ENCODE measurements around the gene TRIM47. TPM values are rescaled to one million over a fixed set of nuclear protein-coding genes. Genes with fewer than 3 reads are reported as not detected.

TRIM47 gene
- polyA plus RNA-seq, 2 donors: 20.4 to 21.7 TPM

GRCh38 chr17:75909051-75909811, 30.9 kb upstream of the TRIM47 start:
- no peaks in the 10 kb centered on the region for H3K9me3 ChIP-seq (ENCODE audit: control insufficient read depth in 2 of 2, insufficient read depth in 1 of 2, low read depth in 1 of 2, low read length in 1 of 2)
- 58 to 61% methylated on average over 14 of the region's 14 CpGs for WGBS, 2 donors
- peaks cover 2 to 18% of the 10 kb centered on the region in 2 donors for H3K4me1 ChIP-seq (ENCODE audit: control insufficient read depth in 2 of 2, insufficient read depth in 2 of 2, low read length in 1 of 2)
- no peaks in the 10 kb centered on the region for H3K27me3 ChIP-seq (ENCODE audit: control insufficient read depth in 1 of 2, insufficient read depth in 2 of 2, low read length in 2 of 2)
- H3K4me3 ChIP-seq (ENCODE audit: low read depth in 1 of 2, low read length in 2 of 2): no peak overlapping the region
- peak overlapping the region; percentile 67 to 70 for H3K27ac ChIP-seq (ENCODE audit: low read depth in 2 of 2, low read length in 1 of 2)
- H3K36me3 ChIP-seq (ENCODE audit: control insufficient read depth in 2 of 2, insufficient read depth in 2 of 2, low read length in 1 of 2): peaks cover 0 to 4% of the 10 kb centered on the region in 2 donors

GRCh38 chr17:75908201-75908600, 29.8 kb upstream of the TRIM47 start:
- WGBS, 2 donors: 62 to 67% methylated on average over 6 of the region's 6 CpGs
- no peak overlapping the region for H3K4me3 ChIP-seq (ENCODE audit: low read depth in 1 of 2, low read length in 2 of 2)
- no peaks in the 10 kb centered on the region for H3K9me3 ChIP-seq (ENCODE audit: control insufficient read depth in 2 of 2, insufficient read depth in 1 of 2, low read depth in 1 of 2, low read length in 1 of 2)
- peaks cover 6 to 16% of the 10 kb centered on the region in 2 donors for H3K4me1 ChIP-seq (ENCODE audit: control insufficient read depth in 2 of 2, insufficient read depth in 2 of 2, low read length in 1 of 2)
- H3K36me3 ChIP-seq (ENCODE audit: control insufficient read depth in 2 of 2, insufficient read depth in 2 of 2, low read length in 1 of 2): peaks cover 0 to 4% of the 10 kb centered on the region in 2 donors
- no peaks in the 10 kb centered on the region for H3K27me3 ChIP-seq (ENCODE audit: control insufficient read depth in 1 of 2, insufficient read depth in 2 of 2, low read length in 2 of 2)
- peak overlapping the region in 1 of 2 donors; percentile 34 for H3K27ac ChIP-seq (ENCODE audit: low read depth in 2 of 2, low read length in 1 of 2)

- H3K4me3 ChIP-seq (ENCODE audit: low read depth in 1 of 2, low read length in 2 of 2): no peak overlapping the region
- no peaks in the 10 kb centered on the region for H3K9me3 ChIP-seq (ENCODE audit: control insufficient read depth in 2 of 2, insufficient read depth in 1 of 2, low read depth in 1 of 2, low read length in 1 of 2)
- peaks cover under 1 to 7% of the 10 kb centered on the region in 2 donors for H3K36me3 ChIP-seq (ENCODE audit: control insufficient read depth in 2 of 2, insufficient read depth in 2 of 2, low read length in 1 of 2)
- H3K4me1 ChIP-seq (ENCODE audit: control insufficient read depth in 2 of 2, insufficient read depth in 2 of 2, low read length in 1 of 2): peaks cover 6 to 16% of the 10 kb centered on the region in 2 donors
- H3K27me3 ChIP-seq (ENCODE audit: control insufficient read depth in 1 of 2, insufficient read depth in 2 of 2, low read length in 2 of 2): no peaks in the 10 kb centered on the region
- peak overlapping the region; percentile 88 to 91 for H3K27ac ChIP-seq (ENCODE audit: low read depth in 2 of 2, low read length in 1 of 2)
- 74 to 77% methylated on average over 10 of the region's 10 CpGs for WGBS, 2 donors
Observed at GRCh38 chr17:75906143-75906884, 27.9 kb upstream of the TRIM47 start.

- 2% methylated on average over 44 to 69 of the region's 69 CpGs for WGBS, 2 donors
- Histone ChIP-seq H3K36me3 (ENCODE audit: control insufficient read depth in 2 of 2, insufficient read depth in 2 of 2, low read length in 1 of 2) (peaks cover 8 to 19% of the 10 kb centered on the region in 2 donors), H3K9me3 (ENCODE audit: control insufficient read depth in 2 of 2, insufficient read depth in 1 of 2, low read depth in 1 of 2, low read length in 1 of 2) (no peaks in the 10 kb centered on the region), H3K4me1 (ENCODE audit: control insufficient read depth in 2 of 2, insufficient read depth in 2 of 2, low read length in 1 of 2) (peaks cover 6 to 8% of the 10 kb centered on the region in 2 donors), H3K27ac (ENCODE audit: low read depth in 2 of 2, low read length in 1 of 2) (peak within 1 kb of the TSS; percentile 88 to 91), H3K4me3 (ENCODE audit: low read depth in 1 of 2, low read length in 2 of 2) (peak within 1 kb of the TSS; percentile 80 to 90), H3K27me3 (ENCODE audit: control insufficient read depth in 1 of 2, insufficient read depth in 2 of 2, low read length in 2 of 2) (no peaks in the 10 kb centered on the region)
Observed at GRCh38 chr17:75904749-75905521, 26.6 kb upstream of the TRIM47 start, which contains the start of gene MRPL38. Gene MRPL38 (minus strand): TSS chr17:75904884. CDS start chr17:75904875, 9 bp downstream.

GRCh38 chr17:75902406-75902805, 24.0 kb upstream of the TRIM47 start:
- H3K27me3 ChIP-seq (ENCODE audit: control insufficient read depth in 1 of 2, insufficient read depth in 2 of 2, low read length in 2 of 2): no peaks in the 10 kb centered on the region
- H3K27ac ChIP-seq (ENCODE audit: low read depth in 2 of 2, low read length in 1 of 2): no peak overlapping the region
- peaks cover 10 to 39% of the 10 kb centered on the region in 2 donors for H3K36me3 ChIP-seq (ENCODE audit: control insufficient read depth in 2 of 2, insufficient read depth in 2 of 2, low read length in 1 of 2)
- H3K9me3 ChIP-seq (ENCODE audit: control insufficient read depth in 2 of 2, insufficient read depth in 1 of 2, low read depth in 1 of 2, low read length in 1 of 2): no peaks in the 10 kb centered on the region
- WGBS, 2 donors: 92 to 94% methylated on average over 6 of the region's 6 CpGs
- peaks cover 2 to 6% of the 10 kb centered on the region in 2 donors for H3K4me1 ChIP-seq (ENCODE audit: control insufficient read depth in 2 of 2, insufficient read depth in 2 of 2, low read length in 1 of 2)
- H3K4me3 ChIP-seq (ENCODE audit: low read depth in 1 of 2, low read length in 2 of 2): no peak overlapping the region

- Histone ChIP-seq H3K9me3 (ENCODE audit: control insufficient read depth in 2 of 2, insufficient read depth in 1 of 2, low read depth in 1 of 2, low read length in 1 of 2) (no peaks in the 10 kb centered on the region), H3K4me1 (ENCODE audit: control insufficient read depth in 2 of 2, insufficient read depth in 2 of 2, low read length in 1 of 2) (peaks cover 4 to 5% of the 10 kb centered on the region in 2 donors), H3K27ac (ENCODE audit: low read depth in 2 of 2, low read length in 1 of 2) (no peak overlapping the region), H3K4me3 (ENCODE audit: low read depth in 1 of 2, low read length in 2 of 2) (no peak overlapping the region), H3K36me3 (ENCODE audit: control insufficient read depth in 2 of 2, insufficient read depth in 2 of 2, low read length in 1 of 2) (peaks cover 10 to 39% of the 10 kb centered on the region in 2 donors), H3K27me3 (ENCODE audit: control insufficient read depth in 1 of 2, insufficient read depth in 2 of 2, low read length in 2 of 2) (no peaks in the 10 kb centered on the region)
- WGBS, 2 donors: 87 to 92% methylated on average over 18 of the region's 18 CpGs
Observed at GRCh38 chr17:75901727-75902126, 23.3 kb upstream of the TRIM47 start.

GRCh38 chr17:75900691-75901533, 22.5 kb upstream of the TRIM47 start:
- 78 to 79% methylated on average over 13 of the region's 13 CpGs for WGBS, 2 donors
- peaks cover 10 to 39% of the 10 kb centered on the region in 2 donors for H3K36me3 ChIP-seq (ENCODE audit: control insufficient read depth in 2 of 2, insufficient read depth in 2 of 2, low read length in 1 of 2)
- H3K27ac ChIP-seq (ENCODE audit: low read depth in 2 of 2, low read length in 1 of 2): no peak overlapping the region
- H3K4me3 ChIP-seq (ENCODE audit: low read depth in 1 of 2, low read length in 2 of 2): no peak overlapping the region
- no peaks in the 10 kb centered on the region for H3K27me3 ChIP-seq (ENCODE audit: control insufficient read depth in 1 of 2, insufficient read depth in 2 of 2, low read length in 2 of 2)
- H3K9me3 ChIP-seq (ENCODE audit: control insufficient read depth in 2 of 2, insufficient read depth in 1 of 2, low read depth in 1 of 2, low read length in 1 of 2): no peaks in the 10 kb centered on the region
- H3K4me1 ChIP-seq (ENCODE audit: control insufficient read depth in 2 of 2, insufficient read depth in 2 of 2, low read length in 1 of 2): peaks cover 4 to 5% of the 10 kb centered on the region in 2 donors

DNA sequence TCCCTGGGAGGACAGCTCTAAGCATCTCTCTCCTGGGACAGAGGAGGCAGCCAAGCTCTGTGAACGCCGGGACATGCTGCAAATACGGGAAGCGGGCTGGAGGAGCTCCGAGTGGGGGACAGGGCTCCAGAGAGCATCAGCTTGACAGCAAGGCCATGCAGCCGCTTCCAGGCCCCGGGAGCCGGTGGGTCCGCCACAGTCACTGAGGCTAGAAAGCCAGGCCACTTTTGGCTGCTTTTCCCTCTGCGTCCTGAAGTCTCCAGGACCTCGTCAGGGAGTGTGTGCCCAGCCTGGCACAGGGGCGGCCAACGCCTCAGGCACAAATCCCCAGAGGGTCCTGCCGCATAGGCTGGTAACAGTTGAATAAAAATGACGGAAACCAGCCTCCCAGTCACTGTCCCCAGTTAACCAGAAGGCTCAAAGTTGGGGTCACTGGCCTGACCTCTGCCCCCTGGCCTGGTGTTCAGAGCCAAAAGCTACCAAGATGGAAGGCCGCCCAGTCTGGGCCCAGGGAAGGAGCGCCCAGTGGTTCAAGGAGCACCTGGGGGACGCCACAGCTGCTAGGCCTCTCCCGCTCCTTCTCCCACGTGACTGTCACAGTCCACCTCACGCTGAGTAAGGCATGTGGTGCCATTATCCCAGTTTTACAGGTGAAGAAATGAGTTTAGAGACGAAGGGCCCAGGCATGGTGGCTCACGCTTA, 21.5 kb upstream of the TRIM47 start:
- Histone ChIP-seq H3K27ac (ENCODE audit: low read depth in 2 of 2, low read length in 1 of 2) (no peak overlapping the region), H3K9me3 (ENCODE audit: control insufficient read depth in 2 of 2, insufficient read depth in 1 of 2, low read depth in 1 of 2, low read length in 1 of 2) (no peaks in the 10 kb centered on the region), H3K36me3 (ENCODE audit: control insufficient read depth in 2 of 2, insufficient read depth in 2 of 2, low read length in 1 of 2) (peaks cover 10 to 39% of the 10 kb centered on the region in 2 donors), H3K27me3 (ENCODE audit: control insufficient read depth in 1 of 2, insufficient read depth in 2 of 2, low read length in 2 of 2) (no peaks in the 10 kb centered on the region), H3K4me3 (ENCODE audit: low read depth in 1 of 2, low read length in 2 of 2) (no peak overlapping the region), H3K4me1 (ENCODE audit: control insufficient read depth in 2 of 2, insufficient read depth in 2 of 2, low read length in 1 of 2) (peaks cover 7 to 11% of the 10 kb centered on the region in 2 donors)
- 89 to 90% methylated on average over 23 of the region's 23 CpGs for WGBS, 2 donors

Measured in esophagus (tissue), 2 donors.